Large intestine (tissue), 3 donors: ENCODE data around the gene SLC2A3. TPM values are rescaled to one million over a fixed set of nuclear protein-coding genes. Genes with fewer than 3 reads are reported as not detected.
"Not testable (repeated sequence)": the region's sequence is repeated elsewhere in the genome, so short reads cannot be mapped to it uniquely, and the experiment has no call there.

Source experiments
- DNase-seq, 2 donors: peaks; one replicate each; pipeline versions ENCODE4 v3.0.0 to v3.0.0-alpha.2; 2013
- H3K27ac ChIP-seq: one replicate; pipeline ENCODE4 v1.5.1; 2013; ENCODE audit warnings: low read length
- H3K27me3 ChIP-seq: 2 replicates; pipeline ENCODE4 v1.6.1; 2013; ENCODE audit warnings: low read length; ENCODE audit not compliant: control insufficient read depth, insufficient read depth
- H3K36me3 ChIP-seq: 2 replicates; pipeline ENCODE4 v1.6.1; 2013; ENCODE audit warnings: low read length; ENCODE audit not compliant: control insufficient read depth, insufficient read depth
- H3K4me1 ChIP-seq: one replicate; pipeline ENCODE4 v1.6.1; 2013; ENCODE audit warnings: low read length; ENCODE audit not compliant: control insufficient read depth, insufficient read depth
- H3K4me3 ChIP-seq: one replicate; pipeline ENCODE4 v1.5.1; 2013; ENCODE audit warnings: low read length
- H3K9me3 ChIP-seq: one replicate; pipeline ENCODE4 v1.6.1; 2013; ENCODE audit warnings: mild to moderate bottlenecking, low read depth, low read length, moderate library complexity; ENCODE audit not compliant: control insufficient read depth
- WGBS: methylation state at CpG from one replicate; pipeline ENCODE4 v1.1.5; 2013; ENCODE audit warnings: low lambda C conversion rate; ENCODE audit not compliant: insufficient coverage; 5-methylcytosine and 5-hydroxymethylcytosine counted together
- polyA plus RNA-seq: library from polyadenylated mRNA; unstranded; fragments of 120-200 nt; gene quantifications from one replicate; pipeline ENCODE4 v1.2.1, GENCODE V29; 2013

The SLC2A3 gene
- polyA plus RNA-seq, 1 donor, result 26.7 TPM

DNA sequence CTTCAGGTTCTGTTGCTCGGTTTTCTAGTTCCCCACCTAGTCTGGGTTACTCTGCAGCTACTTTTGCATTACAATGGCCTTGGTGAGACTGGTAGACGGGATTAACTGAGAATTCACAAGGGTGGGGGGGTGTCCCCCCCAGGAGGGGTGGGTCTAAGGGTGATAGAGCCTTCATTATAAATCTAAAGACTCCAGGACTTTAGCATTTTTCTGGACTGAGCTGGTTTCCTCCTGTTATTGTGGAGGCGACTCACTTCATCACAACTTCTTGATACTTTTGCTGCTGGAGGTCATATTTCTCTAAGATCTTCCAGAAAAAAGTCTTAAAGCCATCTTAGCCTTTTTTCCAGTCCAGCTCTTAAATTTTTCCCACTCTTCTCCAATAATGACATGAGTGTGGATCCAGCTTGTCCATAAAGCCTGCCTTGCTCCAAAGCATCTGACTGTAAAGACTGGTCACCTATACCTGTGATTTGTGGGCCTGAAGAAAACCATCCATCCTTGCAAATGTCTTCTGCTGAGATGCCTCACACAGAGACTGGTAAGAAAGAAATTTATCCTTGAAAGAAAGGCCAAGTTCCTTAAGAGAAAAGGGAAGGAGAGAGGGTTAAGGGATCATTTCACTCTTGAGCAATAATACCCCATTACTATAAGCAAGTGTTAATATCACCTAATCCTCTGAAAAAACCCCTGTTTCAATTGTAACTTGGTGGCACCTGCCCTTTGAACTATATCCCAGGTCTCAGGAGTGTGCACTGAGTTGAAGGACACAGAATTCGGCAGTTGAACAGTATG, 43.6 kb downstream of the SLC2A3 start:
- Histone ChIP-seq H3K27ac (no peak overlapping the region), H3K27me3 (no peaks in the 10 kb centered on the region), H3K4me1 (peaks cover 5% of the 10 kb centered on the region), H3K4me3 (no peak overlapping the region), H3K9me3 (no peaks in the 10 kb centered on the region), H3K36me3 (no peaks in the 10 kb centered on the region)
- DNase-seq, result no peak
- WGBS, result 100% methylated on average over 1 of the region's 4 CpGs

DNA sequence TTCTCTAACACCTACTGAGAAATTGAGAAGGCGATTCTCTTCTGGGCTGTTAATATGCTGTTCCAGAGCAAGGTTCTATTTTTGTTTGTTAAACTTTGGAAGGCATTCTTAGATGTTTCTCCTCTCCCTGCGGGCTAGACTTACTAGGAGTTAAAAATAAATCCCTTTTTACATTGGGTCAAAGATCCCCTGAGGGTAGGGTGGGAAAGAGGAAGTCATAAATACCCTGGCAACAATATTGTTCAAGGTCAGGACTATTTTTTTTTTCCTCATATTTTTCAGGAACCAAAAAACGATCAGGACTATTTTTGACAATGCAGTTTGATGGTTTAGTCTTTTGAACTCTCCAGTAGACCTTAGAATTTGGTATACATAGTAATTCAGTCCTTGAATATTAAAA, 51.3 kb downstream of the SLC2A3 start:
- peaks cover 3% of the 10 kb centered on the region for H3K9me3 ChIP-seq
- H3K36me3 ChIP-seq, result no peaks in the 10 kb centered on the region
- no peak overlapping the region for H3K27ac ChIP-seq
- H3K27me3 ChIP-seq, result no peaks in the 10 kb centered on the region
- 14% methylated on average over 1 of the region's 3 CpGs for WGBS
- H3K4me3 ChIP-seq, result no peak overlapping the region
- H3K4me1 ChIP-seq, result no peaks in the 10 kb centered on the region
- peak in 1 of 2 donors; percentile 51 for DNase-seq

- no CpG with 5 or more reads among the region's 4 CpGs for WGBS
- DNase-seq, H3K4me3 ChIP-seq: not testable (repeated sequence)
Measured at GRCh38 chr12:7881736-7882120, 54.3 kb downstream of the SLC2A3 start.

GRCh38 chr12:7880952-7881735, 54.8 kb downstream of the SLC2A3 start:
- WGBS, result no CpG with 5 or more reads among the region's 52 CpGs
- not testable (repeated sequence) for DNase-seq, H3K27me3 ChIP-seq, H3K4me1 ChIP-seq, H3K9me3 ChIP-seq, H3K27ac ChIP-seq, H3K36me3 ChIP-seq, H3K4me3 ChIP-seq

More at GRCh38 chr12:7881736-7882120, 54.3 kb downstream of the SLC2A3 start:
- H3K36me3 ChIP-seq, H3K4me1 ChIP-seq, H3K9me3 ChIP-seq, H3K27me3 ChIP-seq, H3K27ac ChIP-seq: not testable (repeated sequence)

- no peak for DNase-seq
- Histone ChIP-seq H3K36me3 (no peaks in the 10 kb centered on the region), H3K27me3 (no peaks in the 10 kb centered on the region), H3K9me3 (peaks cover 3% of the 10 kb centered on the region), H3K27ac (no peak overlapping the region), H3K4me1 (no peaks in the 10 kb centered on the region), H3K4me3 (no peak overlapping the region)
- no CpG with 5 or more reads among the region's 3 CpGs for WGBS
Measured at GRCh38 chr12:7879246-7879645, 56.7 kb downstream of the SLC2A3 start.

DNA sequence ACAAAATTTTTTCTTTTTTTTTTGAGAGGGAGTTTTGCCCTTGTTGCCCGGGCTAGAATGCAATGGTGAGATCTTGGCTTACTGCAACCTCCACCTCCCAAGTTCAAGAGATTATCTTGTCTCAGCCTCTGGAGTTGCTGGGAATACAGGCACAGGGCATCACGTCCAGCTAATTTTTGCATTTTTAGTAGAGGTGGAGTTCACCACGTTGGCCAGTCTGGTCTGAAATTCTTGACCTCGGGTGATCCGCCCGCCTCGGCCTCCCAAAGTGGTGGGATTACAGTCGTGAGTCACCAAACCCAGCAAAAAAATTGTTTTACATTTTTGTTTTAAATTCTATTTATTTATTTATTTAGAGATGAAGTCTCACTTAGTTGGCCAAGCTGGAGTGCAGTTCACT, 58.6 kb downstream of the SLC2A3 start:
- Histone ChIP-seq H3K9me3 (peaks cover 7% of the 10 kb centered on the region), H3K4me1 (no peaks in the 10 kb centered on the region), H3K27ac (no peak overlapping the region), H3K27me3 (peaks cover 13% of the 10 kb centered on the region), H3K36me3 (no peaks in the 10 kb centered on the region), H3K4me3 (no peak overlapping the region)
- no CpG with 5 or more reads among the region's 8 CpGs for WGBS
- DNase-seq, result no peak

DNA sequence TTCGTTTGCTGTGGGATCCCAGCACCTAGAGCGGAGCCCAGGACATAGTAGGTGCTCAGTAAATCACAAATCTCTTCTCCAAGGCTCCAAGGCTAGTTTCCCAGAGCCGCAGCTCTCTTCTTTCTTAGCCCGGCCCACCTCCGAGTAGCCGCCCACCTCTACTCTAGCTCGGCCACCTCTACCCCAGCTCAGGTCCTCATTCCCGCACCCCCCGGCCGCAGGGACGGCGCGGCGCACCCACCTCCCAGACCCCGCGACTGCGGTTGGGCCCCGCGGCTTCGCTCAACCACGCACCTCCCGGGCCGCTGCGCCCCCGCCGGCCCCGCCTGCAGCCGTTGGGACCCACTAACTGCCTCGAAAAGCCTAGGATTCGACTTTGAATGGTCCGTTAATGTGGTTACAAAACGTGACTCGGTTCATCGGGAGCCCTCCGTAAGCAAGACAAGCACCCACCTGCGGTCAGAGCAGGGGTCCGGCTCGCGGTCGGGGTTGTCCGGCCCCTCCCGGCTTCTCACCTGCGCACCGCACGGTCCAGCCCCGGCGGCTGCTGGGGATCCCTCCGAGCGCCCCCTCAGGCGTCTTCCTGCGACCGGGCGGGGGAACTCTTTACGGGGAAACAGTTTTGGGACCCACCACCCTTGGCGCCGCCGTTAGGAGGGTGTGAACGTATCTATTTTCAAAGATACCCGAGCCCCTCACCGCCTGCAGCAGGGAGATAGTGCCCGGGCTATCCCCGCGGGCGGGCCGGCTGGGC, 63.2 kb downstream of the SLC2A3 start, which contains the start of gene SLC2A14:
Gene SLC2A14 (minus strand): TSS at position 350 of the 754 bp plus-strand sequence. CDS start 3,035 bp downstream, outside the sequence.
- no peak for DNase-seq
- Histone ChIP-seq H3K27me3 (peaks cover 23% of the 10 kb centered on the region), H3K4me1 (no peaks in the 10 kb centered on the region), H3K9me3 (peaks cover 5% of the 10 kb centered on the region), H3K27ac (no peak within 1 kb of the TSS), H3K36me3 (no peaks in the 10 kb centered on the region), H3K4me3 (no peak within 1 kb of the TSS)
- 73% methylated on average over 3 of the region's 65 CpGs for WGBS

DNA sequence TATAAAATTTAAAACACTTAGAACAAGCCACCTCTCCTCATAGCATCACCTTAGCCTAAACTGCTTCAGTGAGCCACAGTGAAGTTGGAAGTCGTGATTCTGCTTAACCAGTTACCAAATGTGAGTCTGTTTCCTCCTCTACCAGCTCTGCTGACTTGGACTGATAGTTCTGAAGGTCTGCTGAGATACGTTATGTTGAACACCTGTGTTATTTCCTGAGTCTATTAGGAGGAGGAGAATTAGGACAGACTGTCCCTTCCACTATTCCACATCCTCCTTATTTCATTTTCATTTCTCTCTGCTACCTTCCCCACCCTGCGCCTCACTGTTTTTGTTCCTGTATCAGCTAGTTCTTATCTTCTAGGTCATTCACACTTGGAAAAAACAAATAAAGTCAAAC, 65.7 kb downstream of the SLC2A3 start:
- Histone ChIP-seq H3K27me3 (peaks cover 23% of the 10 kb centered on the region), H3K4me1 (no peaks in the 10 kb centered on the region), H3K36me3 (no peaks in the 10 kb centered on the region), H3K9me3 (peaks cover 5% of the 10 kb centered on the region), H3K27ac (no peak overlapping the region), H3K4me3 (no peak overlapping the region)
- WGBS, result 14% methylated on average over 1 of the region's 3 CpGs
- DNase-seq, result no peak
